ENCODE data around the gene MCOLN1. TPM values are rescaled to one million over a fixed set of nuclear protein-coding genes. Genes with fewer than 3 reads are reported as not detected.

MCOLN1 gene
- polyA plus RNA-seq, 1 of the 3 experiments (the other 2 are of a cell fraction): 28.4 TPM

DNA sequence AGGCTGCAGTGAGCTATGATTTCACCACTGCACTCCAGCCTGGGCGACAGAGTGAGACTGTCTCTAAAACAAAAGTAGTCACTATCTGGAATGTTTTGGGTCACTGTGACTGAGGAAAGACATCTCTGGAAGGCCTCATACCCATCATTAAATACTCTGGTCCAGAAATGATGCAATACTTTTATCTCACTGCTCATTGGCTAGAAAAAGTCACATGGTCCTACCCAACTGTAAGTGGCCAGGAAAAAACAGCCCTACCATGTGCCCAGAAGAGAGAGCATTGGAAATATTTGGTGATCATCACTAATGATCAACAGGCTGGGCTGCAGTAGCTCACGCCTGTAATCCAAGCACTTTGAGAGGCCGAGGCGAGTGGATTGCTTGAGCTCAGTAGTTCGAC lies 42.9 kb downstream of the MCOLN1 start (continued):
- TF ChIP-seq, protein P1, sequence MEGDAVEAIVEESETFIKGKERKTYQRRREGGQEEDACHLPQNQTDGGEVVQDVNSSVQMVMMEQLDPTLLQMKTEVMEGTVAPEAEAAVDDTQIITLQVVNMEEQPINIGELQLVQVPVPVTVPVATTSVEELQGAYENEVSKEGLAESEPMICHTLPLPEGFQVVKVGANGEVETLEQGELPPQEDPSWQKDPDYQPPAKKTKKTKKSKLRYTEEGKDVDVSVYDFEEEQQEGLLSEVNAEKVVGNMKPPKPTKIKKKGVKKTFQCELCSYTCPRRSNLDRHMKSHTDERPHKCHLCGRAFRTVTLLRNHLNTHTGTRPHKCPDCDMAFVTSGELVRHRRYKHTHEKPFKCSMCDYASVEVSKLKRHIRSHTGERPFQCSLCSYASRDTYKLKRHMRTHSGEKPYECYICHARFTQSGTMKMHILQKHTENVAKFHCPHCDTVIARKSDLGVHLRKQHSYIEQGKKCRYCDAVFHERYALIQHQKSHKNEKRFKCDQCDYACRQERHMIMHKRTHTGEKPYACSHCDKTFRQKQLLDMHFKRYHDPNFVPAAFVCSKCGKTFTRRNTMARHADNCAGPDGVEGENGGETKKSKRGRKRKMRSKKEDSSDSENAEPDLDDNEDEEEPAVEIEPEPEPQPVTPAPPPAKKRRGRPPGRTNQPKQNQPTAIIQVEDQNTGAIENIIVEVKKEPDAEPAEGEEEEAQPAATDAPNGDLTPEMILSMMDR (IDR thresholded peaks at IDR 0.05): no peak

GRCh38 chr19:7570761-7571160 lies 48.3 kb downstream of the MCOLN1 start:
- ChIA-PET POLR2A (no interaction called here), CTCF (interaction anchor here (3.2 to 13.0 kb wide), 2 partner anchors 48 to 113 kb away, joined by 40 to 171 read pairs; partner anchors contain the start of gene TRAPPC5)
- H3K9me2 ChIP-seq: no peaks in the 10 kb centered on the region

More at GRCh38 chr19:7570761-7571160, 48.3 kb downstream of the MCOLN1 start:
- H3K36me3 ChIP-seq (replicated peaks in 1 of 2; ENCODE audit: control insufficient read depth in 1 of 2, insufficient read depth in 2 of 2, low read length in 1 of 2): no peaks in the 10 kb centered on the region
- H3K9me3 ChIP-seq: no peaks in the 10 kb centered on the region
- no peaks in the 10 kb centered on the region for H3K27me3 ChIP-seq (ENCODE audit: insufficient read depth)
- no peak overlapping the region for H3K4me3 ChIP-seq (ENCODE audit: low read depth in 2 of 2, low read length in 1 of 2)
- no peak for DNase-seq
- 64% methylated on average over 5 of the region's 5 CpGs for WGBS (ENCODE audit: low lambda C conversion rate)
- H3K27ac ChIP-seq (ENCODE audit: low read depth in 2 of 2, low read length in 1 of 2): no peak overlapping the region
- no peaks in the 10 kb centered on the region for H4K20me1 ChIP-seq (ENCODE audit: insufficient read depth)
- H3K4me2 ChIP-seq: no peak overlapping the region
- H3K4me1 ChIP-seq (ENCODE audit: control insufficient read depth in 1 of 2, insufficient read depth in 2 of 2, low read depth in 1 of 2, low read length in 1 of 2): no peaks in the 10 kb centered on the region
- TF ChIP-seq ZBTB33 (IDR thresholded peaks at IDR 0.05; ENCODE audit: borderline replicate concordance, low read depth) (no peak), NFIC (IDR thresholded peaks at IDR 0.05; ENCODE audit: borderline replicate concordance) (no peak), TCF12 (IDR thresholded peaks at IDR 0.05) (no peak), FOXJ3 (CRISPR knock-in tag; IDR thresholded peaks at IDR 0.05) (no peak), RXRA (IDR thresholded peaks at IDR 0.05; ENCODE audit: borderline replicate concordance, low read depth) (no peak), POLR2AphosphoS5 (IDR thresholded peaks at IDR 0.05; ENCODE audit: low read depth, low read length) (no peak), FOSL2 (IDR thresholded peaks at IDR 0.05; ENCODE audit: borderline replicate concordance, low read depth) (no peak), TEAD4 (IDR thresholded peaks at IDR 0.05; ENCODE audit: borderline replicate concordance, insufficient read depth) (no peak), RCOR1 (IDR thresholded peaks at IDR 0.05; ENCODE audit: low read length) (no peak), PBX3 (IDR thresholded peaks at IDR 0.05) (no peak), FOXM1 (IDR thresholded peaks at IDR 0.05; ENCODE audit: low read depth) (no peak), IRF3 (IDR thresholded peaks at IDR 0.05; ENCODE audit: low read depth, low read length) (no peak), RAD21 (IDR thresholded peaks at IDR 0.05; ENCODE audit: low read length) (no peak), MXI1 (IDR thresholded peaks at IDR 0.05; ENCODE audit: low read depth, low read length) (no peak), ELF1 (IDR thresholded peaks at IDR 0.05) (no peak), SIN3A (IDR thresholded peaks at IDR 0.05; ENCODE audit: borderline replicate concordance, low read depth, low read length) (no peak), USF2 (IDR thresholded peaks at IDR 0.05; ENCODE audit: borderline replicate concordance, low read depth, low read length) (no peak), NRF1 (IDR thresholded peaks at IDR 0.05; ENCODE audit: low read depth, low read length) (no peak)
- TF ChIP-seq, protein P1 (IDR thresholded peaks at IDR 0.05): no peak
- no peaks in the 10 kb centered on the region for H3F3A ChIP-seq (replicated peaks; ENCODE audit: insufficient read depth)
- no peak overlapping the region for H3K9ac ChIP-seq
- no peaks in the 10 kb centered on the region for H3K79me2 ChIP-seq (ENCODE audit: insufficient read depth)
- no peak overlapping the region for H2AFZ ChIP-seq (ENCODE audit: low read depth)

Measured in SK-N-SH (cell line).